Stimulated activated CD8-positive, alpha-beta memory T cell treated with anti-CD3 and anti-CD28 coated beads, Interleukin-7, amount 100 ng/mL, for 4 hours (primary cell): ENCODE measurements around the gene ZNF792.
"Not testable (repeated sequence)": the region's sequence is repeated elsewhere in the genome, so short reads cannot be mapped to it uniquely, and the experiment has no call there.

Experiments used
- DNase-seq, 2 donors: peaks; one replicate each; pipeline ENCODE4 v3.0.0-alpha.2; 2020; ENCODE audit warnings: low read depth in 2 of 2

ZNF792 gene

DNA sequence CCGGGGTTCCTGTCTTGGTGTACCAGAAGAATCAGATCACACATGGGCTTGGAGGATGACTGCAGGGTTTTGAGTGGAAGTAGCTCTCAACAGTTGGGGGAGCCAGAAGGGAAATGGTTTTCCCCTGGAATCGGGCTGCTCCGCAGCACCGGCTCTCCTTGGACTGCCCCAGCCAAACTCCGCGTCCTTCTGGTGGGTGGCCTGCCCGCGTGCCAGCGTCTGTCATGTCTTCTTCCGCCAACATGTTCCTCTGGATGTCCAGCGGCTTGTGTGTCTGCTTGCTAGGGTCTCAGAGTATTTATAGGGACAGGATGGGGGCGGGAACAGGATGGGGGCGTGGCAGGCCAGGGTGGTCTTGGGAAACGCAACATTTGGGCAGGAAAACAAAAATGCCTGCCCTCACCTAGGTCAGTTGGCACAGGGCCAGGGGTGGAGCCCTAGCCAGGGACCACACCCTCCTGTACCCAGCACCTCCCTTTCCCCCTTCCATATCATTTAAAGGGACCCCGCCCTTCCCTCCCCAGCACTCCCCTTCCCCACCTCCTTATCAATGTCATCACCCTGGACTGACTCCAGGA is 38.7 kb downstream of the ZNF792 start:
- DNase-seq, result no peak

DNA sequence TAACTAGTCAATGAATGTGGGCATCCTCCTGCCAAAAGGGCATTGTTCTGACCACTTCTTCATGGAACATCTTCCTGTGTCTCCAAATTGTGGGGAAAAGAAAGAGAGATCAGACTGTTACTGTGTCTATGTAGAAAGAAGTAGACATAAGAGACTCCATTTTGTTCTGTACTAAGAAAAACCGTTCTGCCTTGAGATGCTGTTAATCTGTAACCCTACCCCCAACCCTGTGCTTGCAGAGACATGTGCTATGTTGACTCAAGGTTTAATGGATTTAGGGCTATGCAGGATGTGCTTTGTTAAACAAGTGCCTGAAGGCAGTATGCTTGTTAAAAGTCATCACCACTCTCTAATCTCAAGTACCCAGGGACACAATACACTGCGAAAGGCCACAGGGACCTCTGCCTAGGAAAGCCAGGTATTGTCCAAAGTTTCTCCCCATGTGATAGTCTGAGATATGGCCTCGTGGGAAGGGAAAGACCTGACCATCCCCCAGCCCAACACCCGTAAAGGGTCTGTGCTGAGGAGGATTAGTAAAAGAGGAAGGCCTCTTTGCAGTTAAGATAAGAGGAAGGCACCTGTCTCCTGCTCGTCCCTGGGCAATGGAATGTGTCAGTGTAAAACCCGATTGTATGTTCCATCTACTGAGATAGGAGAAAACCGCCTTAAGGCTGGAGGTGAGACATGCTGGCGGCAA is 43.8 kb downstream of the ZNF792 start:
- DNase-seq, result not testable (repeated sequence)

DNA sequence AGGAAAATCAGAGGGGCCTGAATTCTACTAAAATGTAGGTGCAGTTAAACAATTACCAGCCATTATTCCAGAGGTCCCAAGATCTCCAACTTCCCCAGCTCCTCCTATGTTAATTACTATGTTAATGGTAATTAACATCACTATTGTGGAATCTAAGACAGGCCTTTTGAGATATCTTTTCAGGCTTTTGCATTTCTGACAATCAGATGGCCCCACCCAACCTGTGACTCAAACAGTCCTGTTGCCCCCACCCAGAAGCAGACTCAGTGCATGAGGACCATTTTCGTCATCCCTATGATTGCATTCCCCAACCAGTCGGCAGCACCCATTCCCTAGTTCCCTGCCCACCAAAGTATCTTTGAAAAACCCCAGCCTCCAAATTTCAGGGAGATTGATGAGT is 45.8 kb downstream of the ZNF792 start:
- no peak for DNase-seq

DNA sequence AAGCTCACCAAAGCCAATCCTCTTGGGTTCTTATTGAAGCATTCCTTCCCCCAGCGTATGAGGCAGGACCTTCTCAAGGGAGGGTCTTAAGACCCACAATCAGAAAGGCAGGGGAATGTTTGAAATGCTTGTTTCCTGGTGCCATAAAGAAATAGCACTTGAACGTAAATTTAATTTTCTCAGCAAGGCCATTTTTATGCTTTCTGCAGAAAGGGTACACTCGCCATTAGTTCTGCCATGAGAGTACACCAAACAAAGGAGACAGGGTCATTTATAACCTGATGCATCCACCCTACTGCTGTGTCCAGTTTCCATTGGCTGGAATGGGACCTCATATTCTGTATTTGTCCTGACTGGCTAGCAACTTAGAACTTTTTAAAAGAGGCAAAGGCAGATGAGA is 46.9 kb downstream of the ZNF792 start:
- not testable (repeated sequence) for DNase-seq

DNA sequence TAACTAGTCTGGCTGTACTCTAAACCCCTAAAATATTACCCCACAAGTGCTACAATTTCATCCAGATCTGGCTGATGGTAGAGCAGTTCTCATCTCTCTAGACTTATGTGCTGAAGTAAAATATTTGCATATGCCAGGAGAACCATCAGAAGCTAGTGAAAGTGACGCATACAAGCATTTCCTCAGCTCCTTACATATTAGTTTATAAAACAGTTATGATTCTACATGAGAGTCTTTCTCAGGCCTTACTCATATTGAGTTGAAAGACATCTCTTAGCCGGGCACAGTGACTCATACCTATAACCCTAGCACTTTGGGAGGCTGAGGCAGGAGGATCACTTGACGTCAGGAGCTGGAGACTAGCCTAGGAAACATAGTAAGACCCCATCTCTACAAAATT is 53.3 kb downstream of the ZNF792 start:
- no peak for DNase-seq
